Neural progenitor cell (in vitro differentiated cells): Measurements from ENCODE around the gene AIFM2. TPM values are rescaled to one million over a fixed set of nuclear protein-coding genes. Genes with fewer than 3 reads are reported as not detected.

Experiments used
- DNase-seq: peaks from one replicate; pipeline ENCODE4 v3.0.0-alpha.2; 2016; ENCODE audit warnings: low spot score
- H2AFZ ChIP-seq: fragments of 200-600 bp; sonication (generic); replicated peaks from 2 replicates; pipeline ENCODE4 v1.6.1; 2016; ENCODE audit warnings: antibody characterized with exemption
- H3F3A ChIP-seq: fragments of 200-600 bp; sonication (generic); 2 replicates; pipeline ENCODE4 v1.6.1; 2016; ENCODE audit warnings: antibody characterized with exemption, low read depth
- H3K27ac ChIP-seq: fragments of 200-600 bp; sonication (generic); 2 replicates; pipeline ENCODE4 v1.5.1; 2016; ENCODE audit warnings: mild to moderate bottlenecking
- H3K27me3 ChIP-seq: fragments of 200-600 bp; sonication (generic); 2 replicates; pipeline ENCODE4 v1.6.1; 2016; ENCODE audit warnings: mild to moderate bottlenecking, moderate library complexity
- H3K36me3 ChIP-seq: fragments of 200-600 bp; sonication (generic); 2 replicates; pipeline ENCODE4 v1.5.1; 2016
- H3K4me1 ChIP-seq: fragments of 200-600 bp; sonication (generic); 2 replicates; pipeline ENCODE4 v1.6.1; 2016; ENCODE audit warnings: mixed run types
- H3K4me2 ChIP-seq: fragments of 200-600 bp; sonication (generic); 2 replicates; pipeline ENCODE4 v1.6.1; 2016
- H3K4me3 ChIP-seq: fragments of 200-600 bp; sonication (generic); 2 replicates; pipeline ENCODE4 v1.5.1; 2016
- H3K79me2 ChIP-seq: fragments of 200-600 bp; sonication (generic); 2 replicates; pipeline ENCODE4 v1.6.1; 2016; ENCODE audit warnings: low read depth
- H3K9ac ChIP-seq: fragments of 200-600 bp; sonication (generic); 2 replicates; pipeline ENCODE4 v1.6.1; 2016
- H3K9me3 ChIP-seq: fragments of 200-600 bp; sonication (generic); 2 replicates; pipeline ENCODE4 v1.5.1; 2016; ENCODE audit warnings: low read depth
- H4K20me1 ChIP-seq: fragments of 200-600 bp; sonication (generic); 2 replicates; pipeline ENCODE4 v1.6.1; 2016; ENCODE audit warnings: low read depth
- H3K27ac Mint-ChIP-seq: 3 replicates; pipeline ENCODE4 v1.8.0; 2021; ENCODE audit warnings: mixed read lengths
- H3K27me3 Mint-ChIP-seq: 2 replicates; pipeline ENCODE4 v1.8.0; 2022; ENCODE audit warnings: low read depth, mild to moderate bottlenecking, inconsistent platforms, moderate library complexity, mixed read lengths; ENCODE audit not compliant: insufficient read depth
- H3K36me3 Mint-ChIP-seq: 3 replicates; pipeline ENCODE4 v1.8.0; 2021; ENCODE audit warnings: mixed read lengths
- H3K4me1 Mint-ChIP-seq: 3 replicates; pipeline ENCODE4 v1.8.0; 2021; ENCODE audit warnings: mixed read lengths
- H3K4me3 Mint-ChIP-seq: 3 replicates; pipeline ENCODE4 v1.8.0; 2021; ENCODE audit warnings: mild to moderate bottlenecking, moderate library complexity, mixed read lengths
- H3K9me3 Mint-ChIP-seq: 3 replicates; pipeline ENCODE4 v1.8.0; 2020; ENCODE audit warnings: mixed read lengths
- CTCF ChIP-seq: fragments of 200-600 bp; sonication (generic); IDR thresholded peaks from 2 replicates; pipeline ENCODE4 v1.5.1; 2017; ENCODE audit warnings: antibody characterized with exemption, mild to moderate bottlenecking
- EZH2 ChIP-seq: fragments of 200-600 bp; sonication (generic); IDR thresholded peaks from 2 replicates; pipeline ENCODE4 v1.6.1; 2017; ENCODE audit warnings: antibody characterized with exemption, mild to moderate bottlenecking, moderate library complexity
- EZH2phosphoT487 ChIP-seq: fragments of 200-600 bp; sonication (generic); IDR thresholded peaks from 2 replicates; pipeline ENCODE4 v1.6.1; 2017; ENCODE audit warnings: antibody characterized with exemption
- total RNA-seq: library from RNA; depleted of rRNA; stranded (reverse); fragments of >200 nt; gene quantifications from 2 replicates; pipeline ENCODE4 v1.2.3, GENCODE V29; 2015; ENCODE audit warnings: low replicate concordance

The AIFM2 gene
- total RNA-seq, 1 donor from 2014 or later, result 1.1 TPM

GRCh38 chr10:70093335-70093944 is 39.2 kb downstream of the AIFM2 start:
- no peak overlapping the region for H3K27ac Mint-ChIP-seq
- H3K4me1 Mint-ChIP-seq, result no peaks in the 10 kb centered on the region
- Histone ChIP-seq H3K79me2 (no peaks in the 10 kb centered on the region), H3K27me3 (no peaks in the 10 kb centered on the region), H3K9ac (no peak overlapping the region), H3K36me3 (no peaks in the 10 kb centered on the region), H3K4me2 (no peak overlapping the region), H3F3A (no peaks in the 10 kb centered on the region), H3K9me3 (no peaks in the 10 kb centered on the region), H4K20me1 (no peaks in the 10 kb centered on the region), H3K4me3 (no peak overlapping the region), H3K4me1 (no peaks in the 10 kb centered on the region), H3K27ac (no peak overlapping the region), H2AFZ (no peak overlapping the region)
- H3K4me3 Mint-ChIP-seq, result no peak overlapping the region
- no peak for DNase-seq
- no peaks in the 10 kb centered on the region for H3K9me3 Mint-ChIP-seq
- H3K27me3 Mint-ChIP-seq, result no peaks in the 10 kb centered on the region
- H3K36me3 Mint-ChIP-seq, result peaks cover 51% of the 10 kb centered on the region
- TF ChIP-seq EZH2phosphoT487 (no peak), EZH2 (no peak), CTCF (no peak)

- Mint-ChIP-seq H3K9me3 (no peaks in the 10 kb centered on the region), H3K4me1 (no peaks in the 10 kb centered on the region), H3K27me3 (no peaks in the 10 kb centered on the region), H3K36me3 (peaks cover 52% of the 10 kb centered on the region), H3K4me3 (no peak overlapping the region), H3K27ac (no peak overlapping the region)
- Histone ChIP-seq H3K4me2 (no peak overlapping the region), H3K79me2 (no peaks in the 10 kb centered on the region), H3K4me1 (no peaks in the 10 kb centered on the region), H3K27me3 (no peaks in the 10 kb centered on the region), H3K9me3 (no peaks in the 10 kb centered on the region), H2AFZ (no peak overlapping the region), H3F3A (no peaks in the 10 kb centered on the region), H3K4me3 (no peak overlapping the region), H3K27ac (no peak overlapping the region), H3K36me3 (no peaks in the 10 kb centered on the region), H4K20me1 (no peaks in the 10 kb centered on the region), H3K9ac (no peak overlapping the region)
- TF ChIP-seq EZH2phosphoT487, result no peak
- no peak for TF ChIP-seq EZH2
- TF ChIP-seq CTCF, result no peak
- DNase-seq, result no peak
These were observed 40.3 kb downstream of the AIFM2 start for GRCh38 chr10:70092389-70092718.

GRCh38 chr10:70090951-70091350 is 41.7 kb downstream of the AIFM2 start:
- Mint-ChIP-seq H3K4me3 (no peak overlapping the region), H3K27me3 (no peaks in the 10 kb centered on the region), H3K4me1 (no peaks in the 10 kb centered on the region), H3K36me3 (peaks cover 45% of the 10 kb centered on the region), H3K9me3 (no peaks in the 10 kb centered on the region), H3K27ac (no peak overlapping the region)
- Histone ChIP-seq H4K20me1 (no peaks in the 10 kb centered on the region), H3K9ac (no peak overlapping the region), H3K4me2 (no peak overlapping the region), H3K4me3 (no peak overlapping the region), H3K27me3 (no peaks in the 10 kb centered on the region), H3K36me3 (no peaks in the 10 kb centered on the region), H3K79me2 (no peaks in the 10 kb centered on the region), H3F3A (no peaks in the 10 kb centered on the region), H3K27ac (no peak overlapping the region), H2AFZ (no peak overlapping the region), H3K9me3 (no peaks in the 10 kb centered on the region), H3K4me1 (no peaks in the 10 kb centered on the region)
- no peak for DNase-seq
- TF ChIP-seq EZH2 (no peak), EZH2phosphoT487 (no peak), CTCF (no peak)
